HCT116 (cell line): ENCODE data around the gene HAT1. TPM values are rescaled to one million over a fixed set of nuclear protein-coding genes. Genes with fewer than 3 reads are reported as not detected.
"Not testable (repeated sequence)": the region's sequence is repeated elsewhere in the genome, so short reads cannot be mapped to it uniquely, and the experiment has no call there.

Experiments
- ATAC-seq: fragments of 200-7000 bp; cut with Tn5 transposase; 2 replicates; pipeline ENCODE4 v1.9.1; 2020; ENCODE audit warnings: mild to moderate bottlenecking, moderate library complexity
- BruUV-seq: library from RNA; stranded (reverse); fragments of 400-500 nt; replicated peaks from 2 replicates; lab custom pipeline; 2021; lab: Mats Ljungman, UMichigan
- CTCF ChIA-PET: fragments of 300-600 bp; sonication (Branson Sonifier 250); formaldehyde crosslinking; loops from one replicate; lab custom pipeline; 2021; ENCODE audit warnings: antibody characterized with exemption; lab: Charles Lee
- POLR2A ChIA-PET: fragments of 300-600, 350-600 bp; sonication (Branson Sonifier 250); formaldehyde crosslinking; loops from one replicate; lab custom pipeline; 2021; ENCODE audit warnings: antibody characterized with exemption; lab: Charles Lee
- RAD21 ChIA-PET, 2 experiments: fragments of 300-600 bp; sonication (Branson Sonifier 250); formaldehyde crosslinking; loops; one replicate each; lab custom pipeline; 2023; ENCODE audit warnings: low total read pairs in 2 of 2; ENCODE audit not compliant: uncharacterized antibody in 2 of 2, unreplicated experiment in 2 of 2, low non-redundant PET in 1 of 2; lab: Charles Lee
- DNase-seq: peaks from one replicate; pipeline ENCODE4 v3.0.0-alpha.2; 2010; ENCODE audit warnings: low read depth, low spot score
- H2AFZ ChIP-seq: fragments of 200-600 bp; shearing (Covaris generic), sonication (generic); 2 replicates; pipeline ENCODE4 v1.6.1; 2017; ENCODE audit warnings: low read depth, mixed run types, mixed read lengths, antibody characterized with exemption, low read length; ENCODE audit not compliant: poor library complexity, severe bottlenecking
- H3K27ac ChIP-seq: 2 replicates; pipeline ENCODE4 v1.5.1; 2012; ENCODE audit warnings: low read depth, low read length
- H3K27me3 ChIP-seq: fragments of 200-600 bp; sonication (generic); 2 replicates; pipeline ENCODE4 v1.6.1; 2016; ENCODE audit warnings: mixed run types, low read length, mixed read lengths; ENCODE audit not compliant: insufficient read depth
- H3K36me3 ChIP-seq, 2 experiments: fragments of 200-500 bp in 1 of 2; fragments of 200-600 bp in 1 of 2; sonication (Bioruptor generic) in 1 of 2; sonication (generic) in 1 of 2; 2 replicates each; pipeline versions ENCODE4 v1.5.1 to v1.6.1; 2014 to 2016; ENCODE audit warnings: low read length in 2 of 2, inconsistent platforms in 1 of 2, mixed read lengths in 1 of 2, mixed run types in 1 of 2; ENCODE audit not compliant: insufficient read depth in 2 of 2, control insufficient read depth in 1 of 2
- H3K4me1 ChIP-seq, 2 experiments: fragments of 200-600 bp in 1 of 2; sonication (generic) in 1 of 2; 2 replicates each; pipeline versions ENCODE4 v1.5.1 to v1.6.1; 2012 to 2017; ENCODE audit warnings: low read length in 2 of 2, inconsistent platforms in 1 of 2, mild to moderate bottlenecking in 1 of 2, mixed read lengths in 1 of 2, mixed run types in 1 of 2, moderate library complexity in 1 of 2; ENCODE audit not compliant: insufficient read depth in 2 of 2, control insufficient read depth in 1 of 2
- H3K4me2 ChIP-seq: fragments of 200-600 bp; sonication (generic); 2 replicates; pipeline ENCODE4 v1.6.1; 2017; ENCODE audit warnings: mixed run types, low read length, mixed read lengths
- H3K4me3 ChIP-seq, 2 experiments: fragments of 200-600 bp in 1 of 2; sonication (generic) in 1 of 2; replicated peaks in 1 of 2; 2 replicates each; pipeline ENCODE4 v1.5.1; 2011 to 2016; ENCODE audit warnings: low read length in 2 of 2, control low read depth in 1 of 2, low read depth in 1 of 2, mild to moderate bottlenecking in 1 of 2, mixed read lengths in 1 of 2, mixed run types in 1 of 2
- H3K79me2 ChIP-seq: fragments of 200-600 bp; sonication (generic); 2 replicates; pipeline ENCODE4 v1.6.1; 2017; ENCODE audit warnings: mild to moderate bottlenecking, mixed run types, low read length, moderate library complexity, mixed read lengths; ENCODE audit not compliant: insufficient read depth
- H3K9ac ChIP-seq: fragments of 200-600 bp; sonication (generic); 2 replicates; pipeline ENCODE4 v1.6.1; 2016; ENCODE audit warnings: low read length, mixed read lengths
- H3K9me2 ChIP-seq: fragments of 200-600 bp; sonication (generic), shearing (Covaris generic); 2 replicates; pipeline ENCODE4 v1.6.1; 2017; ENCODE audit warnings: mixed run types, mild to moderate bottlenecking, moderate library complexity; ENCODE audit not compliant: insufficient read depth
- H3K9me3 ChIP-seq, 2 experiments: fragments of 200-500 bp in 1 of 2; fragments of 200-600 bp in 1 of 2; sonication (Bioruptor generic) in 1 of 2; sonication (generic) in 1 of 2; 2 replicates each; pipeline ENCODE4 v1.6.1; 2014 to 2017; ENCODE audit warnings: low read length in 2 of 2, mixed read lengths in 2 of 2, inconsistent platforms in 1 of 2, low read depth in 1 of 2, mild to moderate bottlenecking in 1 of 2, mixed run types in 1 of 2, moderate library complexity in 1 of 2; ENCODE audit not compliant: control insufficient read depth in 1 of 2, insufficient read depth in 1 of 2
- H4K20me1 ChIP-seq: fragments of 200-600 bp; sonication (generic), shearing (Covaris generic); 2 replicates; pipeline ENCODE4 v1.6.1; 2017; ENCODE audit warnings: mixed run types, mild to moderate bottlenecking, moderate library complexity; ENCODE audit not compliant: insufficient read depth
- CBX3 ChIP-seq: IDR thresholded peaks from 2 replicates; pipeline ENCODE4 v1.6.1; 2012; ENCODE audit warnings: low read depth
- EGR1 ChIP-seq: IDR thresholded peaks from 2 replicates; pipeline ENCODE4 v1.6.1; 2012; ENCODE audit warnings: low read depth
- ELF1 ChIP-seq: IDR thresholded peaks from 2 replicates; pipeline ENCODE4 v1.6.1; 2012; ENCODE audit warnings: low read depth, borderline replicate concordance
- EZH2 ChIP-seq: fragments of 200-600 bp; sonication (generic); IDR thresholded peaks from 2 replicates; pipeline ENCODE4 v1.6.1; 2017; ENCODE audit warnings: antibody characterized with exemption, mixed run types
- EZH2phosphoT487 ChIP-seq: fragments of 200-600 bp; IDR thresholded peaks from 2 replicates; pipeline ENCODE4 v1.6.1; 2018; ENCODE audit warnings: antibody characterized with exemption, borderline replicate concordance
- POLR2AphosphoS5 ChIP-seq: IDR thresholded peaks from 2 replicates; pipeline ENCODE4 v1.6.1; 2011; ENCODE audit warnings: mild to moderate bottlenecking, low read depth, low read length, moderate library complexity
- RAD21 ChIP-seq: IDR thresholded peaks from 2 replicates; pipeline ENCODE4 v1.6.1; 2012; ENCODE audit warnings: low read depth, mild to moderate bottlenecking
- YY1 ChIP-seq: IDR thresholded peaks from 2 replicates; pipeline ENCODE4 v1.6.1; 2011; ENCODE audit warnings: low read length, low read depth, moderate library complexity, mild to moderate bottlenecking; ENCODE audit not compliant: insufficient replicate concordance; ENCODE audit errors: extremely low read depth
- intact Hi-C: fragments of 100-400 bp; cut with micrococcal nuclease; formaldehyde crosslinking; loops from 2 replicates; pipeline ENCODE4 v1.10.0; 2022
- total RNA-seq: library from RNA; stranded (reverse); gene quantifications from one replicate; pipeline ENCODE4 v1.2.1, GENCODE V29; 2021; ENCODE audit not compliant: unreplicated experiment
- TF ChIP-seq, protein P1 (sequence below): IDR thresholded peaks from 2 replicates; pipeline ENCODE4 v1.6.1; 2012; ENCODE audit warnings: low read depth
- TF ChIP-seq, protein P2 (sequence below): IDR thresholded peaks from 2 replicates; pipeline ENCODE4 v1.6.1; 2012
- TF ChIP-seq, protein P3 (sequence below): IDR thresholded peaks from 2 replicates; pipeline ENCODE4 v1.6.1; 2011; ENCODE audit warnings: mild to moderate bottlenecking, low read length, moderate library complexity; ENCODE audit not compliant: insufficient replicate concordance; ENCODE audit errors: extremely low read depth

Gene HAT1
- total RNA-seq, 1 experiment from 2014 or later: 72.6 TPM

DNA sequence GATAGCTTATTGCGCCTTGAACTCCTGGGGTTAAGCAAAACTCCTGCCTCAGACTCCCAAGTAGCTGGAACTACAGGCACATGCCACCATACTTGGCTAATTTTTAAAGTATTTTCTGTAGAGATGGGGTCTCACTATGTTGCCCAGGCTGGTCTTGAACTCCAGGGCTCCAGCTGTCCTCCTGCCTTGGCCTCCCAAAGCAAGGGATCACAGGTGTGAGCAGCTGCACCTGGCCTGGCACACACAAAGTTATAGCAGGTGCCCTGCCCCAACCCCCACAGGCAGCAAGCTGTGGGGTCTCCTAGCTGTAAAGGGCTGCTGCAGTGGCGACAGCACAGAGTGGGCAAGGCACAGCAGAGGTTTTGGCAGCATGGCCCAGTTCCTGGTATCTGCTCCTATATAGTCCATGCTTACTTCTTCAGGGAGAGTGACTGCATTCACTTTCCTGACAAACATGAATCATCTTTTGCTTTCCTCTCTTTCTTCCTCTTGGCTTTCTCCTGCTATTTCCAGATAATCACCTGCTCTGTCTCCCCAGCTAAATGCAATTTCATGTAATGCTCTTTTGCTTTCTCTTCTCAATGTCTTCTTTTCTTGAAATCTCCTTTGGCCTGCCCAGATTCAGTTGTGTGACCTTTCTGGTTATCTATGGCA is 50.2 kb downstream of the HAT1 start (continued):
- TF ChIP-seq, protein P1, sequence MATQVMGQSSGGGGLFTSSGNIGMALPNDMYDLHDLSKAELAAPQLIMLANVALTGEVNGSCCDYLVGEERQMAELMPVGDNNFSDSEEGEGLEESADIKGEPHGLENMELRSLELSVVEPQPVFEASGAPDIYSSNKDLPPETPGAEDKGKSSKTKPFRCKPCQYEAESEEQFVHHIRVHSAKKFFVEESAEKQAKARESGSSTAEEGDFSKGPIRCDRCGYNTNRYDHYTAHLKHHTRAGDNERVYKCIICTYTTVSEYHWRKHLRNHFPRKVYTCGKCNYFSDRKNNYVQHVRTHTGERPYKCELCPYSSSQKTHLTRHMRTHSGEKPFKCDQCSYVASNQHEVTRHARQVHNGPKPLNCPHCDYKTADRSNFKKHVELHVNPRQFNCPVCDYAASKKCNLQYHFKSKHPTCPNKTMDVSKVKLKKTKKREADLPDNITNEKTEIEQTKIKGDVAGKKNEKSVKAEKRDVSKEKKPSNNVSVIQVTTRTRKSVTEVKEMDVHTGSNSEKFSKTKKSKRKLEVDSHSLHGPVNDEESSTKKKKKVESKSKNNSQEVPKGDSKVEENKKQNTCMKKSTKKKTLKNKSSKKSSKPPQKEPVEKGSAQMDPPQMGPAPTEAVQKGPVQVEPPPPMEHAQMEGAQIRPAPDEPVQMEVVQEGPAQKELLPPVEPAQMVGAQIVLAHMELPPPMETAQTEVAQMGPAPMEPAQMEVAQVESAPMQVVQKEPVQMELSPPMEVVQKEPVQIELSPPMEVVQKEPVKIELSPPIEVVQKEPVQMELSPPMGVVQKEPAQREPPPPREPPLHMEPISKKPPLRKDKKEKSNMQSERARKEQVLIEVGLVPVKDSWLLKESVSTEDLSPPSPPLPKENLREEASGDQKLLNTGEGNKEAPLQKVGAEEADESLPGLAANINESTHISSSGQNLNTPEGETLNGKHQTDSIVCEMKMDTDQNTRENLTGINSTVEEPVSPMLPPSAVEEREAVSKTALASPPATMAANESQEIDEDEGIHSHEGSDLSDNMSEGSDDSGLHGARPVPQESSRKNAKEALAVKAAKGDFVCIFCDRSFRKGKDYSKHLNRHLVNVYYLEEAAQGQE: no peak
- TF ChIP-seq CBX3: no peak
- no peak for TF ChIP-seq POLR2AphosphoS5
- no peak for TF ChIP-seq RAD21
- TF ChIP-seq, all 23 proteins: peak for 0

DNA sequence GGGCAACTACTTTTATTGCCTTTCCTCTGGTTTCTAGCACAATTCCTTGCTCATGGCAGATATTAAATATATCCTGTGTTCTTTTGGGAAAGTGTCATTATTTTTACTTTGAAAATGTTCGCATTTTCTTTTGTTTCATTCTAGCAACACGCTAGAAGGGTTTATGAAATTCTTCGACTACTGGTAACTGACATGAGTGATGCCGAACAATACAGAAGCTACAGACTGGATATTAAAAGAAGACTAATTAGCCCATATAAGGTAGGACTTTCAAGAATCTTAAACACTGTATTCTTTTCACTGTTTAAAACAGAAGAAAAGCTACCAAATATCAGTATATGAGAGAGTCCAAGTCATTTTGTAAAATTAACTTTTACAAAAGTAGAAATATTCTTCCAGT is 56.8 kb downstream of the HAT1 start:
- Histone ChIP-seq H3K27ac (no peak overlapping the region), H3K9me2 (no peaks in the 10 kb centered on the region), H3K79me2 (no peaks in the 10 kb centered on the region), H3K4me1 (no peaks in the 10 kb centered on the region), H3K36me3 (peaks cover 6 to 10% of the 10 kb centered on the region in 2 experiments; a peak in 3 of 4 replicates), H3K4me3 (no peak overlapping the region), H4K20me1 (no peaks in the 10 kb centered on the region), H3K9ac (no peak overlapping the region), H2AFZ (no peak overlapping the region), H3K9me3 (no peaks in the 10 kb centered on the region), H3K27me3 (no peaks in the 10 kb centered on the region), H3K4me2 (no peak overlapping the region)
- BruUV-seq: no TSS peak
- ChIA-PET CTCF (no interaction called here), RAD21 (no interaction called here), POLR2A (no interaction called here)
- TF ChIP-seq EGR1: no peak
- TF ChIP-seq YY1: no peak
- TF ChIP-seq, protein P2, sequence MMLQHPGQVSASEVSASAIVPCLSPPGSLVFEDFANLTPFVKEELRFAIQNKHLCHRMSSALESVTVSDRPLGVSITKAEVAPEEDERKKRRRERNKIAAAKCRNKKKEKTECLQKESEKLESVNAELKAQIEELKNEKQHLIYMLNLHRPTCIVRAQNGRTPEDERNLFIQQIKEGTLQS: no peak
- TF ChIP-seq ELF1: no peak
- TF ChIP-seq EZH2: no peak
- TF ChIP-seq, protein P3, sequence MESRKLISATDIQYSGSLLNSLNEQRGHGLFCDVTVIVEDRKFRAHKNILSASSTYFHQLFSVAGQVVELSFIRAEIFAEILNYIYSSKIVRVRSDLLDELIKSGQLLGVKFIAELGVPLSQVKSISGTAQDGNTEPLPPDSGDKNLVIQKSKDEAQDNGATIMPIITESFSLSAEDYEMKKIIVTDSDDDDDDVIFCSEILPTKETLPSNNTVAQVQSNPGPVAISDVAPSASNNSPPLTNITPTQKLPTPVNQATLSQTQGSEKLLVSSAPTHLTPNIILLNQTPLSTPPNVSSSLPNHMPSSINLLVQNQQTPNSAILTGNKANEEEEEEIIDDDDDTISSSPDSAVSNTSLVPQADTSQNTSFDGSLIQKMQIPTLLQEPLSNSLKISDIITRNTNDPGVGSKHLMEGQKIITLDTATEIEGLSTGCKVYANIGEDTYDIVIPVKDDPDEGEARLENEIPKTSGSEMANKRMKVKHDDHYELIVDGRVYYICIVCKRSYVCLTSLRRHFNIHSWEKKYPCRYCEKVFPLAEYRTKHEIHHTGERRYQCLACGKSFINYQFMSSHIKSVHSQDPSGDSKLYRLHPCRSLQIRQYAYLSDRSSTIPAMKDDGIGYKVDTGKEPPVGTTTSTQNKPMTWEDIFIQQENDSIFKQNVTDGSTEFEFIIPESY: no peak
- TF ChIP-seq EZH2phosphoT487: no peak
- ATAC-seq (no peak), DNase-seq (no peak)
- intact Hi-C loops: no loop called here

DNA sequence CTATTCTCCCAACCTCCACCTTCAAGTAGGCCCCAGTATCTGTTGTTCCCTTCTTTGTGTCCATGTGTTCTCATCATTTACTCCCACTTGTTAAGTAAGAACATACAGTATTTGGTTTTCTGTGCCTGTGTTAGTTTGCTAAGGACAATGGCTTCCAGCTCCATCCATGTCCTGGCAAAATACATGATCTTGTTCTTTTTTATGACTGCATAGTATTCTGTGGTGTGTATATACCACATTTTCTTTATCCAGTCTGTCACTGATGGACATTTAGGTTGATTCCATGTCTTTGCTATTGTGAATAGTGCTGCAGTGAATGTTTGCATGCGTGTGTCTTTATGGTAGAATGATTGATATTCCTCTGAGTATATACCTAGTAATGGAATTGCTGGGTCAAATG is 61.7 kb downstream of the HAT1 start:
- H4K20me1 ChIP-seq, H3K36me3 ChIP-seq, POLR2A ChIA-PET, H3K9ac ChIP-seq, H3K27me3 ChIP-seq, H3K9me2 ChIP-seq, ATAC-seq, CTCF ChIA-PET, RAD21 ChIA-PET, H2AFZ ChIP-seq, H3K4me3 ChIP-seq, intact Hi-C loops, H3K79me2 ChIP-seq, H3K27ac ChIP-seq, H3K9me3 ChIP-seq, BruUV-seq, H3K4me1 ChIP-seq, H3K4me2 ChIP-seq, DNase-seq: not testable (repeated sequence)
